A673 (cell line): ENCODE data around the gene FARP2. TPM values are rescaled to one million over a fixed set of nuclear protein-coding genes. Genes with fewer than 3 reads are reported as not detected.

Source experiments
- BruUV-seq: library from RNA; stranded (reverse); fragments of 400-500 nt; replicated peaks from 2 replicates; lab custom pipeline; 2021; lab: Mats Ljungman, UMichigan
- CTCF ChIA-PET: fragments of 300-600 bp; sonication (Branson Sonifier 250); formaldehyde crosslinking; loops from one replicate; lab custom pipeline; 2022; ENCODE audit warnings: antibody characterized with exemption; lab: Charles Lee
- POLR2A ChIA-PET: fragments of 300-600 bp; sonication (Branson Sonifier 250); formaldehyde crosslinking; loops from one replicate; lab custom pipeline; 2022; ENCODE audit warnings: antibody characterized with exemption; ENCODE audit not compliant: low non-redundant PET; lab: Charles Lee
- DNase-seq: peaks from one replicate; pipeline ENCODE4 v3.0.0-alpha.2; 2015; ENCODE audit warnings: low spot score
- H3K27ac ChIP-seq: fragments of 200-600 bp; sonication (generic); 2 replicates; pipeline ENCODE4 v1.5.1; 2016; ENCODE audit warnings: mixed run types, low read depth, mild to moderate bottlenecking, mixed read lengths, antibody characterized with exemption, low read length; ENCODE audit not compliant: poor library complexity, severe bottlenecking
- H3K27me3 ChIP-seq: fragments of 200-600 bp; sonication (generic); replicated peaks from 2 replicates; pipeline ENCODE4 v1.6.1; 2017; ENCODE audit warnings: mixed run types, low read depth, mild to moderate bottlenecking, mixed read lengths, antibody characterized with exemption, low read length; ENCODE audit not compliant: insufficient read depth, poor library complexity
- H3K36me3 ChIP-seq: fragments of 200-600 bp; sonication (generic); 2 replicates; pipeline ENCODE4 v1.6.1; 2016; ENCODE audit warnings: mixed run types, mild to moderate bottlenecking, mixed read lengths, antibody characterized with exemption, low read length; ENCODE audit not compliant: insufficient read depth, poor library complexity, severe bottlenecking
- H3K4me1 ChIP-seq: fragments of 200-600 bp; sonication (generic); 2 replicates; pipeline ENCODE4 v1.6.1; 2017; ENCODE audit warnings: mixed run types, mild to moderate bottlenecking, mixed read lengths, antibody characterized with exemption, low read length; ENCODE audit not compliant: insufficient read depth, poor library complexity, severe bottlenecking
- H3K4me3 ChIP-seq: fragments of 200-600 bp; sonication (generic); 2 replicates; pipeline ENCODE4 v1.5.1; 2016; ENCODE audit warnings: low read depth, mixed run types, mild to moderate bottlenecking, mixed read lengths, low read length; ENCODE audit not compliant: poor library complexity, severe bottlenecking
- H3K9me3 ChIP-seq: fragments of 200-600 bp; sonication (generic); 2 replicates; pipeline ENCODE4 v1.6.1; 2016; ENCODE audit warnings: mixed run types, low read depth, mild to moderate bottlenecking, mixed read lengths, antibody characterized with exemption, low read length; ENCODE audit not compliant: poor library complexity, severe bottlenecking
- CTCF ChIP-seq: fragments of 300-800, 200-600 bp; sonication (generic); conservative IDR thresholded peaks from 2 replicates; pipeline ENCODE4 v1.5.1; 2017; ENCODE audit warnings: low read depth, mild to moderate bottlenecking, antibody characterized with exemption, low read length, moderate library complexity, mixed read lengths
- EZH2 ChIP-seq: fragments of 200-600 bp; sonication (generic); IDR thresholded peaks from 2 replicates; pipeline ENCODE4 v1.6.1; 2017; ENCODE audit warnings: borderline replicate concordance, low read depth, mild to moderate bottlenecking, mixed read lengths, antibody characterized with exemption, low read length; ENCODE audit not compliant: poor library complexity, severe bottlenecking
- intact Hi-C: fragments of 100-400 bp; cut with micrococcal nuclease; formaldehyde crosslinking; loops from one replicate; pipeline ENCODE4 v1.10.0; 2022; ENCODE audit not compliant: unreplicated experiment
- total RNA-seq: library from RNA; stranded (reverse); gene quantifications from 2 replicates; pipeline ENCODE4 v1.2.3, GENCODE V29; 2021

FARP2 gene
- total RNA-seq, 1 experiment from 2014 or later = 53.3 TPM

DNA sequence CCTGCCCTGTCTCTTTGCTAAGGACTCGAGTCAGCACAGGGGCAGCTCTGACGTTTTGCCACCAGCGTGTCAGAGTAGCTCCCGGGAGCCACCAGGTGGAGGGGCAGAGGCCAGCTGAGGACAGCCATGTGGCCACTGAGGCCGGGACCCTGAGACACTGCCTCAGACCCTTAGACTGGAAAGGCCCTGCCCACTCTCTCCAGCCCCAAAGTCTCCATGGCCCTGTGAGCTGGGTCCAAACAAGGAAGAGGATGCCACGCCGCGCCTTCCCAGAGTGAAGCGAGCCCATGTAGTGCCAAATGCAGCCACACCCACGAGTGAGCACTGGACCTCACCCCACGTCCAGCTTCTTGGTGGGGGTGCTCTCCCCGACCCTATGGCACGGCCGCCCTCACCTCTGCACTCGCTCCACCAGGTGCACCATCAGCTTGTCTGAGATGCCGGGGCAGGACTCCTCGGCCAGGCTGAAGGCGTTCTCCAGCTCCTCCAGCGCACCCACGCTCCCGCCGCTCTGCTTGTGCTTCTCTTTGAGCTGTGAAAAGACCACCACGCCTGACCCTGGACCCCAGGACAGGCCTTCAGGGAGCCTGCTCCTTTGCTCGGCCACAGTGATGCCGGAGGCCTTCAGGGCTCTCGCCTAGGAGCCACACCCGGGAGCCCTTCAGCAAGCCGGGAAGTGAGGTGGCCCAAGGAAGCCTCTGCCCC, 140.1 kb downstream of the FARP2 start:
- no peaks in the 10 kb centered on the region for H3K27me3 ChIP-seq
- no peak overlapping the region for H3K4me3 ChIP-seq
- ChIA-PET CTCF (no interaction called here), POLR2A (no interaction called here)
- no peaks in the 10 kb centered on the region for H3K9me3 ChIP-seq
- no peak for TF ChIP-seq CTCF
- no peak for TF ChIP-seq EZH2
- peaks cover 19% of the 10 kb centered on the region for H3K4me1 ChIP-seq
- no peak for DNase-seq
- no TSS peak for BruUV-seq
- intact Hi-C loops = no loop called here
- no peak overlapping the region for H3K27ac ChIP-seq
- H3K36me3 ChIP-seq = peaks cover 65% of the 10 kb centered on the region

DNA sequence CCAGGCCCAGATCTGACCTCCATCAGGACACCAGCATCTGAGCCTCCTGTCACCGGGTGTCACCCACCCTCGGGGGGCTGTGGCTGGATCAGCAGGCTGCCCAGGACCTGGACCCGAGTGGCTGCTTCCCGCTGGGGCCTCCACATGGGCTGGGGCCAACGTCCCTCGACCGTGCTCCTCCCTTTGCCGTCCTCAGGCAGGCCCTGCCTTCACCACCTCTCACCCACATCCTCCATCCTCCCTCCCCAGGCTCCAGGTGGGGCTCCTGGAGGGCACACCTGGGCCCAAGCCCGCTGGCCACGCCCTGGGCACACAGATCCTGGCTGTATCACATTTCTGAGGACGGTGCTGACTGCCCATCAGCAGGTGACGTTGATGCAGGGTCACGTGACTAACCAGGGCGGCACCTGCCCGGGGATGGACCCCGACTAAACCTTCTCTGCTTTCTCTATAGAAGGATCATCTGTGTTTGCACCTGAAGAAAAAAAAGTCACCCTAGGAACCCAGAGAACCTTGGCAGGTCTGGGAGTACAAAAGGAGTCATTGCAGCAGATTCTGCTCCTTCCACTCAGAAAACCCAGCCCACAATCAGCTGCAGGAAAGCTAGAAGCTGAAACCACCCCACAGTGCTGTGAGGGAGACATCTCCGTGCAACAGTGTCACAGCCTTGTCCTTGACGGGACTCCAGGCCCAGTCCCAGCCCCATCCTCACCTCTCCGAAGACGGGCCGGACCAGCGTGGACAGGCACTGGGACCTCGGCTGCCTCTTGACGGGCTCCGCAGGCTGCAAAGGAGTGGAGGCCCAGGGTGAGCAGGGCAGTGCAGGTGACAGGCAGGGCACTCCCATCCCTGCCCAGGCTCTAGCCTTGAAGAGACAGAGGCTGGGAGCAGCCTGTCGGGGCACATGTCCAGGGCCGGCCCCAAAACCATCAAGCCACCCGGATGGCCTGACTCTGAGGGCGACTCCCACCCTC, 141.1 kb downstream of the FARP2 start:
- Histone ChIP-seq H3K27me3 (no peaks in the 10 kb centered on the region), H3K27ac (no peak overlapping the region), H3K36me3 (peaks cover 68% of the 10 kb centered on the region), H3K4me1 (peaks cover 19% of the 10 kb centered on the region), H3K9me3 (no peaks in the 10 kb centered on the region), H3K4me3 (no peak overlapping the region)
- intact Hi-C loops = no loop called here
- CTCF ChIA-PET = no interaction called here
- BruUV-seq = no TSS peak
- POLR2A ChIA-PET = no interaction called here
- no peak for DNase-seq
- TF ChIP-seq EZH2 (no peak), CTCF (no peak)

DNA sequence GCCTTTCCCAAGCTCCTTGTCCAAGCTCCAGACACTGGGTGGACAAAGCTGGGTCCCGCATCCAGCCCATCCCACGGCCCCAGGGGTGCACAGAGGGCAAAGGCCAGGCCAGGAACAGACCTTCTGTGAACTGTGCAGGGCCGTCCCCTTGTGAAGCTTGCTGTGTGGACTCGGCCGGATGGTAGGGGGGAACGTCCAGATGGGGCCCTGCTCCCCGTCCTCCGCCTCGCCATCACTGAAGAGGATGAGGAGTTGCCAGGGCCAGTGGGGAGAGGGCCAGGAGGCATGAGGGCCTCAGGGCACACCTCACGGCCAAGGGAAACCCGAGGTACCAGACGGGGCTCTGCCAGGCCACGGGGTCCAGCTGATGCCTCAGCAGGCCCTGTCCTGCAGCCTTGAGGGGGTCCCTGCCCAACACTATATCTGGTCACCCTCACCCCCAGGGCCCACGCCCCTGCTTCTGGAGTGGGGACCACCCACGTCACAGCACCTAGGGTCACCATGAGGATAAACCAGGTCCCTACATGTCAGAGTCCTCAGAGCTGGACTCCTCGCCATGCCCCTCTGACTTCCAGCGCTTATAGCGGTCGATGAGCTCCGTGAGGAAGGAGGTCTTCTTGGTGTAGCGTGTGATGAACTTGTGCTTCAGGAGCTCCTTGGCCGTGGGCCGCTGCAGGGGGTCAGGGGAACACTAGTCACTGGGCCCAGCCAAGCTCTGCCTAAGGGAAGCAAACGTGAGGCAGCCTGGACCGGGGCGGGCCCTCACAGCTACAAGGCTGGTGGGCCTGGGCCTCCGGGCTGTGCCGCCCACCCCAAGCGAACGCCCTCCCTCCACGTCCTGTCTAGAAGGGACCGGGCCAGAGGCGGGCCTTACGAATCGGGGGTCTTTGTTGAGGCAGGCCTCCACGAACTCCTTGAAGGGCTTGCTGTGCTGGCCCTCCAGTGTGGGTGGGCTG, 142.3 kb downstream of the FARP2 start:
- DNase-seq = no peak

More for the DNA sequence above, 142.3 kb downstream of the FARP2 start:
- Histone ChIP-seq H3K4me1 (peaks cover 19% of the 10 kb centered on the region), H3K4me3 (no peak overlapping the region), H3K9me3 (no peaks in the 10 kb centered on the region), H3K27ac (no peak overlapping the region), H3K27me3 (no peaks in the 10 kb centered on the region), H3K36me3 (peaks cover 64% of the 10 kb centered on the region)
- no TSS peak for BruUV-seq
- POLR2A ChIA-PET = no interaction called here
- intact Hi-C loops = no loop called here
- no peak for TF ChIP-seq CTCF
- no peak for TF ChIP-seq EZH2
- CTCF ChIA-PET = no interaction called here
